DMS114 treated with DMSO at 0.1 percent for 48 hours (cell line): ENCODE results near the gene GABBR2.

ENCODE experiments used
- DNase-seq: peaks from one replicate; lab custom pipeline; 2025; ENCODE audit not compliant: unreplicated experiment; lab: John Stamatoyannopoulos, UW

The GABBR2 gene

GRCh38 chr9:98549401-98549800 lies 159.3 kb downstream of the GABBR2 start:
- no peak for DNase-seq

DNA sequence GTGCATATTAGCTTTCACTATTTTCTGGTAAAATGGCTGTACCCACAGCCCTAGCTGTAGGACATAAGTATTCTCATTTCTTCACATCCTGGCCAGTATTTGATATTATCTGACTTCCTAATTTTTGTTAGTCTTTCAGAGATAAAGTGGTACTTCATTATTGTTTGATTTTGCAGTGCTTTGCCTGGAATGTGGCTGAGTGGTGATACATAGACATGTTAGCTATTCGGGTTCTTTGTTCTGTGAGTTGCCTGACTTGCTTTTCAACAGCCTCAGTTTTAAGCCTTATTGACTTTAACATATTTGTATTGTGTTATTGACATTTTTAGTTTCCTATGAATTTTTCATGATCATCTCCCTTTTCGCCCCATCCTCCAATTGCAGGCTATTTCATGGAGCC lies 161.1 kb downstream of the GABBR2 start:
- DNase-seq: no peak

DNA sequence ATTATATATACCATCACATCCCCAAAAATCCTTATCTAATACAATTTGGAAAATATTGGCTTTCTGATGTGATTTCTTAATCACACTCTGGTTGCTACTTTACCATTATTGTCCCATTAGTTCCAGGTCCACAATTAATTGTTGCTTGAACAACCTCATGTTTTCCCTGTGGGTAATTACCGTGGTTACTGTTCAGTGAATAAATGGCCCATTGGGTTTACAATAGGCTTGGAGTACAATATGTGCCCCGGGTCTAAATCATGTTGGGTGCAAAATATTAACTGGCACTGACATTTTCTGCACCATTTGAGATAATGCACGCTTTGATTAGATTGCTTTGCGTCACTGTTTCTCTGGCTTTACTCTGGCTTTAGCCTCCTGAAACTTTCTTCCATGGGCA lies 163.7 kb downstream of the GABBR2 start:
- DNase-seq: no peak

DNA sequence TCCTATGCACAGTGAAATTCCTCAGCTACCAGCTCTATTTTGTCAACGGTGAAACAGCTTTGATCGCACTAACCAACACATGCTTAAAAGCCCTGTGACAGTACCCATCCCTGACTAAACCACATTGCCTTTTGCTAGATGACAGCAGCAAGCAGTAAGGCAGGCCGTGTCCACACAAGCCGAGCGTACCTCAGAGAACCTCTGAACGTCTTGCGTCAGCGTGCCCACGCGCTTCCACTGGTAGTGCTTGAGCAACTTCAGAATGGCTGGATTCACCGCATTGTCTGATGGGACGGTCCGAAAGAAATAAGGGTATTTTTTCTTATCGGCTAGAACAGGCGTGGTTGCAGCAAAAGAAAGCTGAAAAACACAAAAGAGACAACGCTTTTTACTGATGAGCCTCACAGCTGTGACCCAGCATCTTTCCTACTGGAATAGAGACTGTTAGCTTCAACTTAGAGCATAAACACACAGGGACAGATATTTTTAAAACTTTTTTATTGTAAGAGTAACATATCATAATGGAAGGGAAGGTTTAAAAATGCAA lies 167.0 kb downstream of the GABBR2 start:
- no peak for DNase-seq

GRCh38 chr9:98540476-98540875 lies 168.3 kb downstream of the GABBR2 start:
- DNase-seq: no peak

GRCh38 chr9:98539954-98540353 lies 168.8 kb downstream of the GABBR2 start:
- DNase-seq: no peak

DNA sequence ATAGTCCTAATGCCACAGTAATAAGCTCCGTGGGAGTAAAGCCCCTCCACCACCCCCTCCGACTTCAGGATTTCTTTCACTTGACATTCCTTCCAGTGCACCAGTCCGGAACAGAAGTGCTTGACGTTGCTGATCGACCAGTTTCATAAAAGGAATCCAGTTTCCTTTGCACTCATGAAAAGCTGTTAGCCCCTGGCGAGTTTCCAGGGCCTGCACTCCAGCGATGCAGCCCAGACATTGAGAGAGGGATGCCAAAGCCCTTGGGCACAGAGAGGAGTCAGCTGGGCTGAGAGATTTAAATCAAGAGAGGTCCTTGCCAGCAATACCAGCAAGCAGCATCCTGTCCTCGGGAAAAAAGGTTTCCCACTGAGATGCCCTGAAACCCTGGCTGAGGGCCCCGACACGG lies 170.1 kb downstream of the GABBR2 start:
- DNase-seq: no peak

GRCh38 chr9:98538203-98538602 lies 170.5 kb downstream of the GABBR2 start:
- no peak for DNase-seq

- DNase-seq: no peak
Observed at GRCh38 chr9:98536542-98537173, 172.1 kb downstream of the GABBR2 start.

DNA sequence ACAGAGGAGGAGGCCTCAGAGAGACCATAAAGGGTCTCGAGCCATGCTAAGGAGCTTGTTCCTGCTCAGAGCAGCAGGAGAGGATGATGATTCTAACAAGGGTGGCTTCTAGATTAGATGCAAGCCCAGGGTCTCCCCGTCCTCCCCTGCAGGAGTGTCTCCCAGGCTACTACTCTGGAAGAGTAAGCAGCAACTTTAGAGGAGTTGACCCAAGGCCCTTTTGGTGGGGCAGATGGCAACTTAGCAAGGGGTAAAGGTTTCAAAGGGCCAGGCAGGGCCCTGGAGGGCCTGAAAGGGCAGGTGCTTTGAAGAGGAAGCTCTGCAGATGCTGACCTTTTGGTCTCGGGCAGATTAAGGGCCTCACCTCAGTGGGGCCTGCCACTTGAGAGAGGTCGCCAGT lies 174.9 kb downstream of the GABBR2 start:
- DNase-seq: no peak

GRCh38 chr9:98533132-98533531 lies 175.6 kb downstream of the GABBR2 start:
- DNase-seq: no peak

DNA sequence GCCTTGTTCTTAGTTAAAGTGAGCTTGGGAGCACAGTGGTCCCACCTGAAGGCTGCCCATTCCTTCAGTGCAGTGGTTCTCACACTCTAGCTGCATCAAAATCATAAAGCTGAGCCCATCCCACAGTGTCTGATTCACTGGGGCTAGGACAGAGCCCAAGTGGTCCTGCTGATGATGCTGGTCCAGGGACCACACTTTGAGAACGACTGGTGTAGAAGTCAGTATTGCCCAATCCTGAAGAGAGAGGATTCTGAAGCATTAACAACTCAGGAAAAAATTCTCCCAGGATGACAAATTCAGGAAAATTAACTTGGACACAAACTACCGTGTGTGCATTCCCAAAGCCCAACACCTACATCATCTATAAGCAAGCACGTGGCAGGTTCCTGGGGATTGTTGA lies 176.2 kb downstream of the GABBR2 start:
- DNase-seq: no peak

DNA sequence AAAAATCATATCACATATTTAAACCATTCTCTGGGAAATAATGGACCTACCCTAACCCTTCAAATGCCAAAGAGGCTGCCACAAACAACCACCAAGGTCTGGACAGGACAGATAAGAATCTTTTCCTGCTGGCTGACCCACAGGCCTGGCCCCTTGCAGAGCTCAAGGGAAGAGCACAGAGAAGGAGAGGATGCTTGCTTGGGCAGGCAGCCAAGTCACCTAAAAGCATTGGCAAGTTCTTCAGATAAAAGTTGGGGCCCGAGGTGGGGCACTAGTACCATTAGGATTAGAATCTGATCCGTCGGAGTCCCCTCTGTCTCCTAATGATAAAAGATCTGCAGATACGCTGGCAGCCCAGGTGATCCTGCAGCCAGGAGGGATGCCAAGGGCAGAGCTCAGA lies 176.6 kb downstream of the GABBR2 start:
- no peak for DNase-seq

- no peak for DNase-seq
Observed at GRCh38 chr9:98530806-98531386, 177.8 kb downstream of the GABBR2 start.

- no peak for DNase-seq
Observed at GRCh38 chr9:98530275-98530674, 178.5 kb downstream of the GABBR2 start.

DNA sequence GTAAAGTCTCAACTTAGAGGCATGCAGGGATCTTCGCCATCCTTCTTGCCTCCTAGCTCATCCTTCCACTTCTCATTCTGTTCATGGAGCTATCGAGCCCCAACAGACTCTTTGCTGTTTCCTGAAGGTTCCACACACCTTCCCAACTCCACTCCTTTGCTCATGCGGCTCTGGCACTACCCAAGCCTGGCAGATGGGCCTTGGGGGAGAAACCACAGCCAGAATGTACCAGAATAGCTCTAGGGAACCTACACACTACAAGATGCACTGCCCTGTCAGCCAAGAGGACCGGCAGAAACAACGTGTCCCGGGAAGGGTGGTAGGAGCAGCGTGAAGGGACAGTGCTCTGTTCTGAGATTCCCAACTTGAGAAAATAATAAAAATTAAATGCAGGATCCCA lies 178.9 kb downstream of the GABBR2 start:
- no peak for DNase-seq

DNA sequence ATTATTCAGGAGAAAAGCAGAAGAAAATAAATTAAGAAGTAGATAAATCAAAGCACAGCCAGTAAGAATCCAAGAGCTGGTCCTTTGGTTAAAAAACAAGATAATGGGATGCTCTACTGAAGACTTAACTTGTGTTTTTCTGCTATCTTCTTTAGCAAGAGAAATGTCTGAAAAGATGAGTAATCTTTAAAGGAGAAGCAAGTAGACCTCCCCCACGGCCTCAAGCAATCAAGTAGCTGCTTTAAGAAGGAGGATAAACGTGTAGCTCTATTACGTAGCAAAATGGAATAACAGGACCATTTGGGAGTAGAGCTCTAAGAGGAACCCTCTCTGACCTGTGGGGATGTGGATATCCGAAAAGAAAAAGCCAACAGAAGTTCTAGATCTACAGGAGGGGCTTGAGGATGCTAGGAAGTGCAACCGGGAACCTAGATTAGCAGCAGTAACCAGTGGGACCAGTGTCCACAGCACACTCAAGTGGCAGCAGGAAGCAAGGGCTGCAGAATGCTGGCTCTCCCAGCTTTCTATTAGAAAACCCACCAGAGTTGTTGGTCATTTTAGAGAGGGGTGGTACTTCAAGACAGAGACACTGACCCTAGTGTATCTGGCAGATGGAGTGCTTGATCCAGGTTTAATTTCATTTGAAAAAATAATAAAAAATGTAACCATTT lies 185.4 kb downstream of the GABBR2 start:
- no peak for DNase-seq

DNA sequence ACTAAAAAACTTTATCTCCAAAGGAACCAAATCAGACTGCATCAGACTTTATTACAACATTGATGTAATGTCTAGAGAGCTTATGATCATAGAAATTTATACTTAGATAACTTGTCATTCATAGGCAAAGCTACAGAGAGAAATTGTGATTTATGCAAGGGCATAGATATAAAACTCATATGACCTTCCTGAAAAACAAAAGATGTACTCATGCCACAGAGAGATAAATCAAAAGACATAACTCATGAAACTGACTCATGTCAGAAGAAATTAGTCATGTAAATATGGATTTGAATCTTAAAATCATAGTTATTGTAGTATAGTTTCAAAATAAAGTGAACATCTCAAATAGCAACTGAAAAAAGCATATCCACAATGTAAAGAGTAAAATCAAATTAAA lies 186.2 kb downstream of the GABBR2 start:
- DNase-seq: no peak

- DNase-seq: no peak
Observed at GRCh38 chr9:98521141-98521540, 187.6 kb downstream of the GABBR2 start.

GRCh38 chr9:98520221-98520960 lies 188.3 kb downstream of the GABBR2 start:
- no peak for DNase-seq

GRCh38 chr9:98519641-98520040 lies 189.1 kb downstream of the GABBR2 start:
- no peak for DNase-seq

- no peak for DNase-seq
Observed at GRCh38 chr9:98518556-98518955, 190.2 kb downstream of the GABBR2 start.
